GM12801 (cell line): ENCODE data around the gene SPP2.

Experiments
- CTCF ChIP-seq: IDR thresholded peaks from one replicate; pipeline ENCODE4 v1.5.1; 2011; ENCODE audit warnings: control low read depth; ENCODE audit not compliant: insufficient read length; ENCODE audit errors: extremely low read depth

Gene SPP2

GRCh38 chr2:234015861-234016260, 34.6 kb upstream of the SPP2 start:
- no peak for TF ChIP-seq CTCF

GRCh38 chr2:234019896-234020295, 30.6 kb upstream of the SPP2 start:
- no peak for TF ChIP-seq CTCF

GRCh38 chr2:234020332-234020731, 30.2 kb upstream of the SPP2 start:
- no peak for TF ChIP-seq CTCF

GRCh38 chr2:234022424-234022823, 28.1 kb upstream of the SPP2 start:
- TF ChIP-seq CTCF = no peak

- no peak for TF ChIP-seq CTCF
Observed at GRCh38 chr2:234024304-234024703, 26.2 kb upstream of the SPP2 start.

GRCh38 chr2:234025466-234025865, 25.0 kb upstream of the SPP2 start:
- TF ChIP-seq CTCF = no peak

GRCh38 chr2:234025891-234026401, 24.6 kb upstream of the SPP2 start:
- TF ChIP-seq CTCF = no peak
